ENCODE measurements around the gene NDUFS4. TPM values are rescaled to one million over a fixed set of nuclear protein-coding genes. Genes with fewer than 3 reads are reported as not detected.

The NDUFS4 gene
- total RNA-seq, 1 donor from 2014 or later, result 92.4 TPM

- FAIRE-seq, result no peak
Measured at GRCh38 chr5:53677632-53678031, 117.2 kb downstream of the NDUFS4 start.

GRCh38 chr5:53678981-53679660, 118.7 kb downstream of the NDUFS4 start:
- H3K4me2 ChIP-seq (ENCODE audit: low read length), result no peak overlapping the region
- no peaks in the 10 kb centered on the region for H3K79me2 ChIP-seq (ENCODE audit: insufficient read depth, low read length)
- peaks cover 2% of the 10 kb centered on the region for H3K36me3 Mint-ChIP-seq (ENCODE audit: low read depth, unreplicated experiment)
- peaks cover 2% of the 10 kb centered on the region for H3K4me1 Mint-ChIP-seq (ENCODE audit: low read depth, unreplicated experiment)
- H3K27me3 Mint-ChIP-seq (ENCODE audit: low read depth, unreplicated experiment), result no peaks in the 10 kb centered on the region
- DNase-seq (ENCODE audit: low read depth), result peak; percentile 8
- no peak for FAIRE-seq
- H3K27me3 ChIP-seq (ENCODE audit: insufficient read depth, low read length), result no peaks in the 10 kb centered on the region
- H3K9me3 ChIP-seq (ENCODE audit: insufficient read depth, low read depth, low read length), result no peaks in the 10 kb centered on the region
- peak overlapping the region; percentile 29 for H3K27ac Mint-ChIP-seq (ENCODE audit: unreplicated experiment)
- no peaks in the 10 kb centered on the region for H3K4me1 ChIP-seq (ENCODE audit: insufficient read depth, low read length)
- H3K9ac ChIP-seq (ENCODE audit: low read length), result no peak overlapping the region
- no peaks in the 10 kb centered on the region for H3K9me3 Mint-ChIP-seq (ENCODE audit: unreplicated experiment)
- H3K36me3 ChIP-seq (ENCODE audit: insufficient read depth, low read length), result no peaks in the 10 kb centered on the region
- H2AFZ ChIP-seq (ENCODE audit: low read depth, low read length), result no peak overlapping the region
- H4K20me1 ChIP-seq (ENCODE audit: insufficient read depth, low read length), result no peaks in the 10 kb centered on the region
- no peak overlapping the region for H3K27ac ChIP-seq (ENCODE audit: low read depth, low read length)
- H3K4me3 Mint-ChIP-seq (ENCODE audit: unreplicated experiment), result no peak overlapping the region
- TF ChIP-seq EZH2 (IDR thresholded peaks at IDR 0.05; ENCODE audit: insufficient read depth, low read length), result no peak
- no peak for TF ChIP-seq CTCF (IDR thresholded peaks at IDR 0.05; ENCODE audit: insufficient read depth, low read depth, low read length)
- no peak overlapping the region for H3K4me3 ChIP-seq (ENCODE audit: insufficient read depth, low read depth, low read length)

More at GRCh38 chr5:53677632-53678031, 117.2 kb downstream of the NDUFS4 start:
- no peak overlapping the region for H3K4me3 Mint-ChIP-seq (ENCODE audit: unreplicated experiment)
- no peak for DNase-seq (ENCODE audit: low read depth)
- Histone ChIP-seq H3K9me3 (ENCODE audit: insufficient read depth, low read depth, low read length) (no peaks in the 10 kb centered on the region), H3K9ac (ENCODE audit: low read length) (no peak overlapping the region), H3K4me3 (ENCODE audit: insufficient read depth, low read depth, low read length) (no peak overlapping the region), H3K4me1 (ENCODE audit: insufficient read depth, low read length) (no peaks in the 10 kb centered on the region), H3K79me2 (ENCODE audit: insufficient read depth, low read length) (no peaks in the 10 kb centered on the region), H3K27me3 (ENCODE audit: insufficient read depth, low read length) (no peaks in the 10 kb centered on the region), H2AFZ (ENCODE audit: low read depth, low read length) (no peak overlapping the region), H4K20me1 (ENCODE audit: insufficient read depth, low read length) (no peaks in the 10 kb centered on the region), H3K4me2 (ENCODE audit: low read length) (no peak overlapping the region), H3K36me3 (ENCODE audit: insufficient read depth, low read length) (no peaks in the 10 kb centered on the region), H3K27ac (ENCODE audit: low read depth, low read length) (no peak overlapping the region)
- TF ChIP-seq EZH2 (IDR thresholded peaks at IDR 0.05; ENCODE audit: insufficient read depth, low read length) (no peak), CTCF (IDR thresholded peaks at IDR 0.05; ENCODE audit: insufficient read depth, low read depth, low read length) (no peak)
- H3K9me3 Mint-ChIP-seq (ENCODE audit: unreplicated experiment), result no peaks in the 10 kb centered on the region
- H3K36me3 Mint-ChIP-seq (ENCODE audit: low read depth, unreplicated experiment), result peaks cover 2% of the 10 kb centered on the region
- no peaks in the 10 kb centered on the region for H3K27me3 Mint-ChIP-seq (ENCODE audit: low read depth, unreplicated experiment)
- H3K27ac Mint-ChIP-seq (ENCODE audit: unreplicated experiment), result no peak overlapping the region
- H3K4me1 Mint-ChIP-seq (ENCODE audit: low read depth, unreplicated experiment), result peaks cover 2% of the 10 kb centered on the region

- no peak overlapping the region for H3K4me3 ChIP-seq (ENCODE audit: insufficient read depth, low read depth, low read length)
- FAIRE-seq, result no peak
- no peak overlapping the region for H3K27ac Mint-ChIP-seq (ENCODE audit: unreplicated experiment)
Measured at GRCh38 chr5:53681079-53681478, 120.6 kb downstream of the NDUFS4 start.

More at GRCh38 chr5:53681079-53681478, 120.6 kb downstream of the NDUFS4 start:
- DNase-seq (ENCODE audit: low read depth), result no peak
- no peak overlapping the region for H3K4me3 Mint-ChIP-seq (ENCODE audit: unreplicated experiment)
- Histone ChIP-seq H3K36me3 (ENCODE audit: insufficient read depth, low read length) (no peaks in the 10 kb centered on the region), H3K4me1 (ENCODE audit: insufficient read depth, low read length) (no peaks in the 10 kb centered on the region), H3K9ac (ENCODE audit: low read length) (no peak overlapping the region), H3K27ac (ENCODE audit: low read depth, low read length) (no peak overlapping the region), H3K9me3 (ENCODE audit: insufficient read depth, low read depth, low read length) (no peaks in the 10 kb centered on the region), H3K4me2 (ENCODE audit: low read length) (no peak overlapping the region), H4K20me1 (ENCODE audit: insufficient read depth, low read length) (no peaks in the 10 kb centered on the region), H3K27me3 (ENCODE audit: insufficient read depth, low read length) (no peaks in the 10 kb centered on the region), H3K79me2 (ENCODE audit: insufficient read depth, low read length) (no peaks in the 10 kb centered on the region), H2AFZ (ENCODE audit: low read depth, low read length) (no peak overlapping the region)
- peaks cover 2% of the 10 kb centered on the region for H3K4me1 Mint-ChIP-seq (ENCODE audit: low read depth, unreplicated experiment)
- H3K9me3 Mint-ChIP-seq (ENCODE audit: unreplicated experiment), result no peaks in the 10 kb centered on the region
- no peaks in the 10 kb centered on the region for H3K27me3 Mint-ChIP-seq (ENCODE audit: low read depth, unreplicated experiment)
- TF ChIP-seq CTCF (IDR thresholded peaks at IDR 0.05; ENCODE audit: insufficient read depth, low read depth, low read length) (no peak), EZH2 (IDR thresholded peaks at IDR 0.05; ENCODE audit: insufficient read depth, low read length) (no peak)
- peaks cover 3% of the 10 kb centered on the region for H3K36me3 Mint-ChIP-seq (ENCODE audit: low read depth, unreplicated experiment)

Measured in astrocyte (in vitro differentiated cells and primary cell).